ENCODE measurements around the gene PDE6G. TPM values are rescaled to one million over a fixed set of nuclear protein-coding genes. Genes with fewer than 3 reads are reported as not detected.
A peak's percentile ranks its signal among the peaks of the same experiment; 100 is the strongest.
"Not testable (repeated sequence)": the region's sequence is repeated elsewhere in the genome, so short reads cannot be mapped to it uniquely, and the experiment has no call there.

The PDE6G gene
- total RNA-seq, 1 donor from 2014 or later = not detected

- intact Hi-C loops (cut with DNase I) = no loop called here
- ATAC-seq (ENCODE audit: poor library complexity) (no peak), DNase-seq (no peak)
Measured at GRCh38 chr17:81644976-81645952, 11.1 kb downstream of the PDE6G start.

- ATAC-seq (ENCODE audit: poor library complexity) = no peak
- no peak for DNase-seq
Measured at GRCh38 chr17:81644496-81644895, 11.8 kb downstream of the PDE6G start.

GRCh38 chr17:81641825-81642489 is 14.4 kb downstream of the PDE6G start:
- ATAC-seq (ENCODE audit: poor library complexity) = no peak
- intact Hi-C loops (cut with DNase I) = no loop called here
- no peak for DNase-seq

More at GRCh38 chr17:81644496-81644895, 11.8 kb downstream of the PDE6G start:
- intact Hi-C loops (cut with DNase I) = no loop called here

GRCh38 chr17:81640011-81640410 is 16.3 kb downstream of the PDE6G start:
- ATAC-seq (ENCODE audit: poor library complexity) (no peak), DNase-seq (no peak)
- intact Hi-C loops (cut with DNase I) = no loop called here

DNA sequence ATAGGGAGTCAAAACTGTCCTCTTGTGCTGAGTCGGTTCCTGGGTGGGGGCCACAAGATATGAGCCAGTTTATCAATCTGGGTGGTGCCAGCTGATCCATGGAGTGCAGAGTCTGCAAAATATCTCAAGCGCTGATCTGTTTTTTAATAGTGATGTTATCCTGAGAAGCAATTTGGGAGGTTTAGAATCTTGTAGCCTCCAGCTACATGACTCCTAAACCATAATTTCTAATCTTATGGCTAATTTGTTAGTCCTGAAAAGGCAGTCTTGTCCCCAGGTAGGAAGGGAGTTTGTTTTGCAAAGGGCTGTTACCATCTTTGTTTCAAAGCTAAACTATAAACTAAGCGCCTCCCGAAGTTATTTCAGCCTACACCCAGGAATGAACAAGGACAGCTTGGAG is 17.7 kb downstream of the PDE6G start:
- ATAC-seq (ENCODE audit: poor library complexity) (no peak), DNase-seq (no peak)
- intact Hi-C loops (cut with DNase I) = no loop called here

DNA sequence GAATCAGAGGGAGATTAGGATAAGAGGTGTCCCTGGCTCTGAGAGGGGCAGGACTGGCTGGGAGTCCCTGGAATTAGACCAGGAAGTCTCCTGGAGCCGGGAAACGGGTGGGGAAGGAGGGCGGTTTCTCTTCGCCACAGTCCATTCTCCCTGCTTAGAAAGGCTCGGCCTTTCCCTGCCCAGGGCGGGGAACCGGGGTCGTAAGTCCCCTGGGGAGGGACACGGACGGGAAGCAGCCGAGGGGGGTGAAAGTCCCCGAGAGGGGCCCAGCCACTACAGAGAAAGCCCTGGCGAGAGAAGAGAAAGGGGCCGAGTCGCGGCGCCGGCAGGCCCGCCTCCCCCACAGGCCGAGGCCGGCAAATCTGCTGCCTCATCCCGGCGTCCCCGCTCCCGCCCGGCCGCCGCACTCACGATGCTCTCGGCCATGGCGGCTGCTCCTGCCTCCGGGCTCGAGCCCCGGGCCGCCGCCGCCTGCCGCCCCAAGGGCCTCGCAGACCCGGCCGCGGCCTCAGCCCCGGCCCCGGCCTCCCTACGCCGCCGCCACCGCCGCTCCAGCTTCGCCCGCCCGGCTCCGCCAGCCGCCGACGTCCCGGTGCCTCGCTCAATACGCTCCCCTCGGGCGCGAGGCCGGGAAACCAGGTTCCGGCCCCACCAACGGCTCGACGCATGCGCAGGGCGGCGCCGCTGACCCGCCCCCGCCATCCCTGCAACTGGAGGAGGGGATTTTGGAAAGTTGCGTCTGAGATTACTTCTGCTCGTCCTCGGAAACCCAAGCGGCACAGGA is 19.6 kb downstream of the PDE6G start, which contains the start of the genes NPLOC4 and TSPAN10:
NPLOC4 (minus strand) TSS at position 608 of the 784 bp plus-strand sequence; CDS start at position 426, 182 bp downstream.
TSPAN10 (plus strand) TSS at position 692 of the 784 bp plus-strand sequence. CDS start 5,217 bp downstream, outside the sequence.
- intact Hi-C loops (cut with DNase I) = no loop called here
- ATAC-seq (ENCODE audit: poor library complexity) = peak; percentile 92
- peak; percentile 92 for DNase-seq

DNA sequence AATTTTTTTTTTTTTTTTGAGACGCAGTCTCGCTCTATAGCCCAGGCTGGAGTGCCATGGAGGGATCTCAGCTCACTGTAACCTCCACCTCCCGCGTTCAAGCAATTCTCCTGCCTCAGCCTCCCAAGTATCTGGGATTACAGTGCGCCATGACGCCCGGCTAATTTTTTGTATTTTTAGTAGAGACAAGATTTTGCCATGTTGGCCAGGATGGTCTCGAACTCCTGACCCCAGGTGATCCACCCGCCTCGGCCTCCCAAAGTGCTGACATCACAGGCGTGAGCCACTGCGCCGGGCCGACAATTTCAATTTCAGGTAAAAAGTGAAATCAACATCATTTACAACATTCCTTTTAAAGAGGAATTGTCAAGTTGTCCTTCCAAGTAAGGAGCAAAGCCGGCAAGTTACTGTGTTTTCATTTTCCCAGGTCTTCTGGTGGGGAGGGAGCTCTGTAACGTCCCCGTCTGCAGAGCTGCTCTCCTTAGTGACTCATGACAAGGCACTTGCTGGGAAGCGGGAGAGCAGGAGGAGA is 20.3 kb downstream of the PDE6G start:
- DNase-seq (no peak), ATAC-seq (ENCODE audit: poor library complexity) (peak; percentile 42)
- intact Hi-C loops (cut with DNase I) = no loop called here

- DNase-seq (no peak), ATAC-seq (ENCODE audit: poor library complexity) (no peak)
- intact Hi-C loops (cut with DNase I) = no loop called here
Measured at GRCh38 chr17:81635431-81635830, 20.9 kb downstream of the PDE6G start.

DNA sequence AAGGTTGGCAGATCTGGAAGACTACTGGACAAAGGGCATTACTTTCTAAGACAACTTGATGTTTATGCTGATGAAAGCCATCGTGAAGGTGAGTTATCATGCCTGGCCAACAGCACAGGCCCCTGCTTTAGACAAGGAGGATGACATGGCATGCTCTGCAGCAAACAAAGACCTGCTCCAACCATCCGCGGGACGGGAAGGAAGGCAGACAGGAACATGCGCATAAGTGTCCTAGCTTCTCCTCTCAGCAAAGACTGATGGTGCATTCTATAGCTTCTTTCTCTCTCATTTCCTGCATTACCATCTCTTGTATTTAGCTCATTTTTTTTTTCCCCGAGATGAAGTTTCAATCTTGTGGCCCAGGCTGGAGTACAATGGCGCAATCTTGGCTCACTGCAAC is 24.9 kb downstream of the PDE6G start:
- ATAC-seq (ENCODE audit: poor library complexity) (no peak), DNase-seq (no peak)
- intact Hi-C loops (cut with DNase I) = no loop called here

DNA sequence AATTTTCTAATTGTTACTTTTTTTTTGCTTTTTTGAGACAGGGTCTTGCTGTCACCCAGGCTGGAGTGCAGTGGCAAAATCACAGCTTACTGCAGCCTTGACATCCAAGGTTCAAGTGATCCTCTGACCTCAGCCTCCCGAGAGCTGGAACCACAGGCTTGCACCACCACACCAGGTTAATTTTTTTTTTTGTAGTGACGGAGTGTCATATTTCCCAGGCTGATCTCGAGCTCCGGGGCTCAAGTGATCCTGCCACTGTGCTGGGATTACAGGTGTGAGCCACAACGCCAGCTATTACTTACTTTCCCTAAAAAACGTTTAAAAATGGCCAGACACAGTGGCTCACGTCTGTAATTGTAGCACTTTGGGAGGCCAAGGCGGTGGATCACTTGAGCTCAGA is 26.1 kb downstream of the PDE6G start:
- intact Hi-C loops (cut with DNase I) = no loop called here
- ATAC-seq (ENCODE audit: poor library complexity) (no peak), DNase-seq (no peak)

- ATAC-seq (ENCODE audit: poor library complexity) (peak; percentile 74), DNase-seq (no peak)
- intact Hi-C loops (cut with DNase I) = no loop called here
Measured at GRCh38 chr17:81621494-81622130, 34.7 kb downstream of the PDE6G start.

DNA sequence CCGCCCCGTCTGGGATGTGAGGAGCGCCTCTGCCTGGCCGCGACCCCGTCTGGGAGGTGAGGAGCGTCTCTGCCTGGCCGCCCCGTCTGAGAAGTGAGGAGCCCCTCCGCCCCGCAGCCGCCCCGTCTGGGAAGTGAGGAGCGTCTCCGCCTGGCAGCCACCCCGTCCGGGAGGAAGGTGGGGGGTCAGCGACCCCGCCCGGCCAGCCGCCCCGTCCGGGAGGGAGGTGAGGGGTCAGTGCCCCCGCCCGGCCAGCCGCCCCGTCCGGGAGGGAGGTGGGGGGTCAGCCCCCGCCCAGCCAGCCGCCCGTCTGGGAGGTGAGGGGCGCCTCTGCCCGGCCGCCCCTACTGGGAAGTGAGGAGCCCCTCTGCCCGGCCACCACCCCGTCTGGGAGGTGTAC is 38.0 kb downstream of the PDE6G start:
- DNase-seq; intact Hi-C loops (cut with DNase I): not testable (repeated sequence)

DNA sequence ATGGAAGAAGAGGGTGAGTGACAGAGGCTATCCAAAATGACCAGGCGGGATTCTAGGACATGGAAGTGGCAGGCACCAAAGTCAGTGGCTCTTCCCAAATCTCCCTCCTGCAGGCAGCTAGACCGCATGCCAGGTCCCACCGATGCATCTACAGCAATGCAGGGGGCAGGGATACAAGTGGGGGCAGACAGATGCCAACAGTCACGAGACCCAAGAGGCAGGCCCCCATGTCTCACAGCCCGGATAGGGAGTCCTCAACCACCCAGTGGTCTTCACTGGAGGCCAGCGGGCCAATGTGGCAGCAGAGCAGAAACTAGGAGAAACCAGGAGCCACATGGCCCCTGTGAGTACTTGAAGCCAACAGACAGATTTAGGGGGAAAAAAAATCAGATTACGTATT is 39.5 kb downstream of the PDE6G start:
- intact Hi-C loops (cut with DNase I) = no loop called here
- ATAC-seq (ENCODE audit: poor library complexity) = no peak
- DNase-seq = no peak

More for the DNA sequence above, 38.0 kb downstream of the PDE6G start:
- not testable (repeated sequence) for ATAC-seq (ENCODE audit: poor library complexity)

DNA sequence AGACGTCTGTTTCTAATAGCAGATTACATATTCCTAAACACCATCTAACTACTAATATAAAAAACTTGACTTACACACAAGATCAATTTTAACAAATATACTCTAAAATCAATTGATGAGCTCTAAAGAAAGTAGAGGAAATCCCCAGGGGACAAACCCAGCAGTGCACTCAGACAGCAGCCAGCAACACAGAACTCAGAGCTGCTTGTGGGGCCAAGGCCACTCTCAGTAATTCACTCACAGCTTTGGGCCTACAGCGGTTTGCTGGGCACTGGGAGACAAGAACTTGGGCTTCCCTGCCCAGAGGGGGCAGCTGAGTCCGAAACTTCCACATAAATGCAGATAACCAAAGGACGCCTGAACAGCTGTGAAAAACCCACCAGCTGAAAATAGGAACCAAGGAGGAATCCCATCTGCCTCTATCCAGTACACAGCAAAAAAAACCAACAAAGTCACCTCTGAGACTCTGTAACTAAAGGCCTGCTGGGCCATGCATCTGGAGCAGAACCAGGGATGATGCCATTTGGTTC is 40.9 kb downstream of the PDE6G start:
- intact Hi-C loops (cut with DNase I) = no loop called here
- DNase-seq (no peak), ATAC-seq (ENCODE audit: poor library complexity) (no peak)

GRCh38 chr17:81612172-81612970 is 44.0 kb downstream of the PDE6G start:
- intact Hi-C loops (cut with DNase I) = no loop called here
- peak; percentile 47 for DNase-seq
- ATAC-seq (ENCODE audit: poor library complexity) = peak; percentile 28

DNA sequence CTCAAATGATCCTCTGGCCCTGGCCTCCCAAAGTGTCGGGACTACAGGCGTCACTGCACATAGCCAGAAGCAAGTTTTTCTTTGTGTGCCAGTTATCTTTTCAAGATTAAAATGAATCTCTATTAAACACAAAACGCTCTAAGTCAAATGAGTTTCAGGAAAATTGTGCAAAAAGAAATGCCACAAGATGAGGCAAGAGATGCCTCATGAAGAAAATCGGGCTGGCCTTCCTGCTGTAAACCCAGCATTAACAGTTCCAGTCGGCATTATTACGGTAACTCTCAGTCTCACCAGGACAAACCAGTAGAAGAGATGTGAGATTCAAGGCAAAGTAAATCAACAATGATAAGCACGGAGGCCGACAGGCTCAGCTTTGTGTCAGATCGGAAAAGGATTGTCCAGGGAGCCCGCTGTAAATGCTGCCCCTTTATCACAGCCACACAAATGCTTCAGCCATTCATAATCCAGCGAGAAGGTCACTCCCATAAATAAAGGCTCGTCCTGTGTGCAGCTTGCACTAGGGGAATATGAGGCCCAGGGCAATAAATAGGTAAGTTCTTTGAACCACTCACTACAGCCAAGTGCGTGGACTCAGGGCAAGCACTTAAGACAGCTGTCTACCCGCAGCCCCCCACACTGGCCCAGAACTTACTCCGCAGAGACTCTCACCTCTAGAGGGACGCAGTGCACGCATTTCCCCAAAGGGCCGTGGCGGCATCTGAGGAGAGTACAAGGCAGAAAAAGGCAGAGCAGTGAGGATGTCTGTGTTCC is 46.6 kb downstream of the PDE6G start:
- intact Hi-C loops (cut with DNase I) = no loop called here
- no peak for DNase-seq
- peak; percentile 28 for ATAC-seq (ENCODE audit: poor library complexity)
